HepG2 (cell line): ENCODE data around the gene KRABD2.

Experiments
- ASH2L ChIP-seq: fragments of 300-600, 200-600 bp; sonication (generic); IDR thresholded peaks from 2 replicates; pipeline ENCODE4 v1.7.0; 2017; ENCODE audit warnings: low read depth, mild to moderate bottlenecking, moderate library complexity, mixed read lengths, low read length; ENCODE audit not compliant: insufficient read length
- ELF1 ChIP-seq: sonication (generic); formaldehyde crosslinking; IDR thresholded peaks from 2 replicates; pipeline ENCODE4 v1.4.0; 2020; ENCODE audit warnings: missing genetic modification reagents
- HNRNPUL1 ChIP-seq: fragments of 200-400 bp; formaldehyde crosslinking; IDR thresholded peaks from 2 replicates; pipeline ENCODE4 v1.6.1; 2017; ENCODE audit warnings: low read depth, mild to moderate bottlenecking, low read length, moderate library complexity
- MZF1 ChIP-seq: sonication (generic); formaldehyde crosslinking; IDR thresholded peaks from 2 replicates; pipeline ENCODE4 v1.8.1; 2023; ENCODE audit warnings: mild to moderate bottlenecking, missing genetic modification reagents, borderline replicate concordance
- NFYC ChIP-seq: IDR thresholded peaks from 2 replicates; pipeline ENCODE4 v1.6.1; 2016; ENCODE audit warnings: missing genetic modification reagents, missing compliant biosample characterization
- NKX3-1 ChIP-seq: sonication (generic); formaldehyde crosslinking; IDR thresholded peaks from 2 replicates; pipeline ENCODE4 v1.5.0; 2020; ENCODE audit warnings: missing genetic modification reagents
- RFXANK ChIP-seq: IDR thresholded peaks from 2 replicates; pipeline ENCODE4 v1.6.1; 2016
- TCF7 ChIP-seq: sonication (generic); IDR thresholded peaks from 2 replicates; pipeline ENCODE4 v1.6.1; 2016; ENCODE audit warnings: antibody characterized with exemption, low read depth
- TEAD2 ChIP-seq: sonication (generic); formaldehyde crosslinking; IDR thresholded peaks from 2 replicates; pipeline ENCODE4 v1.9.0; 2021; ENCODE audit warnings: missing genetic modification reagents
- U2AF1 ChIP-seq: fragments of 200-400 bp; formaldehyde crosslinking; optimal IDR thresholded peaks from 2 replicates; pipeline ENCODE3; 2017; ENCODE audit warnings: mild to moderate bottlenecking, low read depth, low read length
- ZNF431 ChIP-seq: sonication (generic); formaldehyde crosslinking; IDR thresholded peaks from 2 replicates; pipeline ENCODE4 v1.9.0; 2022; ENCODE audit warnings: missing genetic modification reagents, low read depth, mild to moderate bottlenecking, borderline replicate concordance
- ZNF44 ChIP-seq: sonication (generic); formaldehyde crosslinking; IDR thresholded peaks from 2 replicates; pipeline ENCODE4 v1.5.1; 2020; ENCODE audit warnings: mild to moderate bottlenecking, missing genetic modification reagents
- ZNF451 ChIP-seq: sonication (generic); formaldehyde crosslinking; IDR thresholded peaks from 2 replicates; pipeline ENCODE4 v1.5.0; 2020; ENCODE audit warnings: mild to moderate bottlenecking, missing genetic modification reagents
- ZNF484 ChIP-seq: sonication (generic); formaldehyde crosslinking; IDR thresholded peaks from 2 replicates; pipeline ENCODE4 v1.5.1; 2020; ENCODE audit warnings: mild to moderate bottlenecking, low read depth, missing genetic modification reagents, borderline replicate concordance
- ZNF652 ChIP-seq: IDR thresholded peaks from 2 replicates; pipeline ENCODE4 v1.6.1; 2016; ENCODE audit warnings: low read depth, borderline replicate concordance
- ZNF713 ChIP-seq: sonication (generic); formaldehyde crosslinking; IDR thresholded peaks from 2 replicates; pipeline ENCODE4 v1.4.0; 2020; ENCODE audit warnings: mild to moderate bottlenecking, missing genetic modification reagents
- TF ChIP-seq, protein P1 (sequence below): sonication (generic); formaldehyde crosslinking; conservative IDR thresholded peaks from 2 replicates; pipeline ENCODE4 v1.8.1; 2023; ENCODE audit warnings: missing genetic modification reagents
- TF ChIP-seq, protein P2 (sequence below): sonication (generic); formaldehyde crosslinking; IDR thresholded peaks from 2 replicates; pipeline ENCODE4 v1.4.0; 2020; ENCODE audit warnings: missing genetic modification reagents
- TF ChIP-seq, protein P3 (sequence below): IDR thresholded peaks from 2 replicates; pipeline ENCODE4 v1.6.1; 2016; ENCODE audit warnings: low read depth, control low read depth
- TF ChIP-seq, protein P4 (sequence below): sonication (generic); formaldehyde crosslinking; IDR thresholded peaks from 2 replicates; pipeline ENCODE4 v1.4.0; 2020; ENCODE audit warnings: missing genetic modification reagents
- TF ChIP-seq, protein P5 (sequence below): sonication (generic); formaldehyde crosslinking; IDR thresholded peaks from 2 replicates; pipeline ENCODE4 v1.8.0; 2023; ENCODE audit warnings: mild to moderate bottlenecking, missing genetic modification reagents

The KRABD2 gene

DNA sequence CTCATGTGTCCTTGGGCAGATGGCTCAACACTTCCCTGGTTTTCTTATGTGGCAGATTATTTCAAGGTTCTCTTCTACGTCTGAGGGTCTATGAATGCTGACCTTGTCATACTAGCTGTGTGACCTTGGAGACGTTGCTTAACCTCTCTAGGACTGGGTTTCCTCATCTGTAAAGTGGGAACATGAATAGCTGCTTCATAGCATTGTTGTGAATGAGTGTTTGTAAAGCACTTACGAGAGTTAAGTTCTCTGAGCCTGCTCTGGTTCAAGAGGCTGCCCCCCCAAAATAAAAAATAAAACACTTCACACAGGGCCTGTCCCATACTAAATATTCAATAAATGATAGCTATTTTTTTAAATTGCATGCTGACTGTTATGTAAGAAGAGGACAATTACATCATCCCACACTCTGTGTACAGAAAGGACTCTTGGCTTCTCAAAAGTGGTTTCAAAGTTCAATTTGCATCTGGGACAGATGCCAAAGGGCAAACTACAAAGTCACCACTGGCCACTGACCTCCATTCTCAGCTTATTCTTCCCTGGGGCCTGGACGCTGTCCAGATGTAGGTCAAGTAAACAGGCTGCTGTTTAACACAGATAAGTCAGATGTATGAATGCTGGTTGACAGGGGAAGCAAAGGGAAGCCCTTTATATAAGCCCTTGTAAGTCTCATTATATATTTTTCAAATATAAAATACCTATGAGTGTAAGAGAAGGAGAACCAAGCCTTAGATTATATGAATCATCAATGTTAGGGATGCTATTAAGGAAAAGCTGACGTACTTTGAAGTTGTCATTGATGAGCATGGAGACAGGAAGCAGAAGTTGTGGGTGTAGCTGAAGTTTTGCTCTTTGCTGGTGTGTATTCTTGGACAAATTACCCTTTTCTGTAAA lies 43.8 kb upstream of the KRABD2 start (continued):
- TF ChIP-seq NKX3-1 (peak; percentile 92), MZF1 (CRISPR knock-in tag) (no peak), NFYC (peak; percentile 22; the same call in 1 of the 2 replicates), ELF1 (CRISPR knock-in tag) (peak; percentile 56; the same call in 1 of the 2 replicates), ZNF484 (CRISPR knock-in tag) (no peak), ZNF652 (CRISPR knock-in tag) (peak; percentile 17; the same call in 1 of the 2 replicates), HNRNPUL1 (no peak), ZNF44 (CRISPR knock-in tag) (no peak), TEAD2 (CRISPR knock-in tag) (no peak), ASH2L (peak; percentile 71), TCF7 (peak; percentile 93), ZNF451 (CRISPR knock-in tag) (no peak), ZNF431 (CRISPR knock-in tag) (peak; percentile 37; the same call in 1 of the 2 replicates), U2AF1 (no peak), RFXANK (CRISPR knock-in tag) (peak; percentile 87; the same call in 1 of the 2 replicates), ZNF713 (no peak)
- TF ChIP-seq, protein P1, sequence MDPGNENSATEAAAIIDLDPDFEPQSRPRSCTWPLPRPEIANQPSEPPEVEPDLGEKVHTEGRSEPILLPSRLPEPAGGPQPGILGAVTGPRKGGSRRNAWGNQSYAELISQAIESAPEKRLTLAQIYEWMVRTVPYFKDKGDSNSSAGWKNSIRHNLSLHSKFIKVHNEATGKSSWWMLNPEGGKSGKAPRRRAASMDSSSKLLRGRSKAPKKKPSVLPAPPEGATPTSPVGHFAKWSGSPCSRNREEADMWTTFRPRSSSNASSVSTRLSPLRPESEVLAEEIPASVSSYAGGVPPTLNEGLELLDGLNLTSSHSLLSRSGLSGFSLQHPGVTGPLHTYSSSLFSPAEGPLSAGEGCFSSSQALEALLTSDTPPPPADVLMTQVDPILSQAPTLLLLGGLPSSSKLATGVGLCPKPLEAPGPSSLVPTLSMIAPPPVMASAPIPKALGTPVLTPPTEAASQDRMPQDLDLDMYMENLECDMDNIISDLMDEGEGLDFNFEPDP (CRISPR knock-in tag): 0 out of 2 replicates have a peak, but pooled peaks have one; percentile 72
- TF ChIP-seq, protein P2, sequence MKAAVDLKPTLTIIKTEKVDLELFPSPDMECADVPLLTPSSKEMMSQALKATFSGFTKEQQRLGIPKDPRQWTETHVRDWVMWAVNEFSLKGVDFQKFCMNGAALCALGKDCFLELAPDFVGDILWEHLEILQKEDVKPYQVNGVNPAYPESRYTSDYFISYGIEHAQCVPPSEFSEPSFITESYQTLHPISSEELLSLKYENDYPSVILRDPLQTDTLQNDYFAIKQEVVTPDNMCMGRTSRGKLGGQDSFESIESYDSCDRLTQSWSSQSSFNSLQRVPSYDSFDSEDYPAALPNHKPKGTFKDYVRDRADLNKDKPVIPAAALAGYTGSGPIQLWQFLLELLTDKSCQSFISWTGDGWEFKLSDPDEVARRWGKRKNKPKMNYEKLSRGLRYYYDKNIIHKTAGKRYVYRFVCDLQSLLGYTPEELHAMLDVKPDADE (CRISPR knock-in tag): no peak
- TF ChIP-seq, protein P3, sequence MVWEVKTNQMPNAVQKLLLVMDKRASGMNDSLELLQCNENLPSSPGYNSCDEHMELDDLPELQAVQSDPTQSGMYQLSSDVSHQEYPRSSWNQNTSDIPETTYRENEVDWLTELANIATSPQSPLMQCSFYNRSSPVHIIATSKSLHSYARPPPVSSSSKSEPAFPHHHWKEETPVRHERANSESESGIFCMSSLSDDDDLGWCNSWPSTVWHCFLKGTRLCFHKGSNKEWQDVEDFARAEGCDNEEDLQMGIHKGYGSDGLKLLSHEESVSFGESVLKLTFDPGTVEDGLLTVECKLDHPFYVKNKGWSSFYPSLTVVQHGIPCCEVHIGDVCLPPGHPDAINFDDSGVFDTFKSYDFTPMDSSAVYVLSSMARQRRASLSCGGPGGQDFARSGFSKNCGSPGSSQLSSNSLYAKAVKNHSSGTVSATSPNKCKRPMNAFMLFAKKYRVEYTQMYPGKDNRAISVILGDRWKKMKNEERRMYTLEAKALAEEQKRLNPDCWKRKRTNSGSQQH (CRISPR knock-in tag): no peak
- TF ChIP-seq, protein P4, sequence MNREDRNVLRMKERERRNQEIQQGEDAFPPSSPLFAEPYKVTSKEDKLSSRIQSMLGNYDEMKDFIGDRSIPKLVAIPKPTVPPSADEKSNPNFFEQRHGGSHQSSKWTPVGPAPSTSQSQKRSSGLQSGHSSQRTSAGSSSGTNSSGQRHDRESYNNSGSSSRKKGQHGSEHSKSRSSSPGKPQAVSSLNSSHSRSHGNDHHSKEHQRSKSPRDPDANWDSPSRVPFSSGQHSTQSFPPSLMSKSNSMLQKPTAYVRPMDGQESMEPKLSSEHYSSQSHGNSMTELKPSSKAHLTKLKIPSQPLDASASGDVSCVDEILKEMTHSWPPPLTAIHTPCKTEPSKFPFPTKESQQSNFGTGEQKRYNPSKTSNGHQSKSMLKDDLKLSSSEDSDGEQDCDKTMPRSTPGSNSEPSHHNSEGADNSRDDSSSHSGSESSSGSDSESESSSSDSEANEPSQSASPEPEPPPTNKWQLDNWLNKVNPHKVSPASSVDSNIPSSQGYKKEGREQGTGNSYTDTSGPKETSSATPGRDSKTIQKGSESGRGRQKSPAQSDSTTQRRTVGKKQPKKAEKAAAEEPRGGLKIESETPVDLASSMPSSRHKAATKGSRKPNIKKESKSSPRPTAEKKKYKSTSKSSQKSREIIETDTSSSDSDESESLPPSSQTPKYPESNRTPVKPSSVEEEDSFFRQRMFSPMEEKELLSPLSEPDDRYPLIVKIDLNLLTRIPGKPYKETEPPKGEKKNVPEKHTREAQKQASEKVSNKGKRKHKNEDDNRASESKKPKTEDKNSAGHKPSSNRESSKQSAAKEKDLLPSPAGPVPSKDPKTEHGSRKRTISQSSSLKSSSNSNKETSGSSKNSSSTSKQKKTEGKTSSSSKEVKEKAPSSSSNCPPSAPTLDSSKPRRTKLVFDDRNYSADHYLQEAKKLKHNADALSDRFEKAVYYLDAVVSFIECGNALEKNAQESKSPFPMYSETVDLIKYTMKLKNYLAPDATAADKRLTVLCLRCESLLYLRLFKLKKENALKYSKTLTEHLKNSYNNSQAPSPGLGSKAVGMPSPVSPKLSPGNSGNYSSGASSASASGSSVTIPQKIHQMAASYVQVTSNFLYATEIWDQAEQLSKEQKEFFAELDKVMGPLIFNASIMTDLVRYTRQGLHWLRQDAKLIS (CRISPR knock-in tag): no peak
- TF ChIP-seq, protein P5, sequence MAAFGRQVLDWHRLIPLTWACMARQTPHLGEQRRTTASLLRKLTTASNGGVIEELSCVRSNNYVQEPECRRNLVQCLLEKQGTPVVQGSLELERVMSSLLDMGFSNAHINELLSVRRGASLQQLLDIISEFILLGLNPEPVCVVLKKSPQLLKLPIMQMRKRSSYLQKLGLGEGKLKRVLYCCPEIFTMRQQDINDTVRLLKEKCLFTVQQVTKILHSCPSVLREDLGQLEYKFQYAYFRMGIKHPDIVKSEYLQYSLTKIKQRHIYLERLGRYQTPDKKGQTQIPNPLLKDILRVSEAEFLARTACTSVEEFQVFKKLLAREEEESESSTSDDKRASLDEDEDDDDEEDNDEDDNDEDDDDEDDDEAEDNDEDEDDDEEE (CRISPR knock-in tag): 0 out of 2 replicates have a peak, but pooled peaks have one; percentile 49
